CD4-positive, alpha-beta T cell treated with Interleukin-6 at 100 ng/mL for 8 hours (primary cell): Measurements from ENCODE around the gene RAMP1.
"Not testable (repeated sequence)": the region's sequence is repeated elsewhere in the genome, so short reads cannot be mapped to it uniquely, and the experiment has no call there.

ENCODE experiments used
- DNase-seq: peaks from one replicate; pipeline ENCODE4 v3.0.0-alpha.2; 2020; ENCODE audit warnings: mixed read lengths, low spot score

RAMP1 gene

DNA sequence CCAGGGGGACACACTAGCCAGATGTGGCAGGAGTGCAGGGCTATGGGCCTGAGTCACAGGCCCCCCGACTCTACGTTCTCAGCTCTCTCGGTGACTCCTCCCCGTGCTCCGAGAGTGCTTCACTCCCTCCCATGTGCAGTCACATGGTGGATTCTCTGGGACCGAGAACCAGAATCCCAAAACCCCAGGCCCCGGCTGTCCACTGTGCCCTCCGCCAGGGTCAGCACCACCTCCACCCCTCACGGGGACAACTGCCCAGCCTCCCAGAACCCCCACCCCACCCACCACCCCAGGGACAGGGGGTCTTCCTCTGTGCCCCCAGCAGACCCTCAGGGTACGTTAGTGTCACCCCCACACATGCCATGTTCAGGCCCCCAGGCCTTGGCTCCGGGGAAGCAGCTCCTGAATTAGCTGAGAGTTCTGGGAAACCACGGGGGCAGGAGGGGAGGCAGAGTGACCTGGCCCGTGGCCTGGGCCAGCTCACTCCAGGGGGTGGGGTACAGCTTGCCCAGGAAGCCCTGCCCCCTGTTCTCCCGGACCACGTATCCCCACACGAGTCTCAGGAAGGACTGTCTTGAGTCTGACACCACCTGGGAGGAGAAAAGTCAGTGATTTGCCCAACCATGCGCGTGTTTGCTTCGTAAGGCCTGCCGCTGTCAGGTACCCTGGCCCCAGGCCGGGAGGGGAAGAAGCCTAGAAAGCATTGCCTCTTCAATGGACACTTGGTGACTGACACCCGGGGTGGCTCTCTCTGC is 4.4 kb downstream of the RAMP1 start:
- DNase-seq = no peak

DNA sequence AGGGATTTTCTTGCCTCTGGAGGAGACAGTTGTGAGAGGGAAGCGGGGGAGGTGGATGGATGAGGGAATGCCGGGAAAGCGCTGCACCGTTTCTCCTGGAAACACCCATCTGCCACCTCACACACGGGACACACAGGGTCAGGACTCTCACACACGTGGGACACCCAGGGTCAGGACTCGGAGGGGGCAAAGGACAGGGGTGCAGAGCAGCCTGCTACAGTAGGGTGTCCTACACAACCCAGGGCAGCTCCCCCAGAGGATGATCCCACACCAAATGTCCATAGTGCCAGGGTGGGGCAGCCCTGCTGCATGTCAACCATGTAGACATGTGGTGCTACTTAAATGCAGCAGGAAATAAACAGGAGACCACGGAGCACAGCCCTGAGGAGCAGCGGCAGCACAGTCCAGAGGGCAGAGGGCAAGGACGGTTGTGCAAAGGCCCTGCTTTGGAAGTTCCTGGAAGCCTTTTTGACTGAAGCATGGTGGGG is 5.1 kb downstream of the RAMP1 start:
- DNase-seq = no peak

DNA sequence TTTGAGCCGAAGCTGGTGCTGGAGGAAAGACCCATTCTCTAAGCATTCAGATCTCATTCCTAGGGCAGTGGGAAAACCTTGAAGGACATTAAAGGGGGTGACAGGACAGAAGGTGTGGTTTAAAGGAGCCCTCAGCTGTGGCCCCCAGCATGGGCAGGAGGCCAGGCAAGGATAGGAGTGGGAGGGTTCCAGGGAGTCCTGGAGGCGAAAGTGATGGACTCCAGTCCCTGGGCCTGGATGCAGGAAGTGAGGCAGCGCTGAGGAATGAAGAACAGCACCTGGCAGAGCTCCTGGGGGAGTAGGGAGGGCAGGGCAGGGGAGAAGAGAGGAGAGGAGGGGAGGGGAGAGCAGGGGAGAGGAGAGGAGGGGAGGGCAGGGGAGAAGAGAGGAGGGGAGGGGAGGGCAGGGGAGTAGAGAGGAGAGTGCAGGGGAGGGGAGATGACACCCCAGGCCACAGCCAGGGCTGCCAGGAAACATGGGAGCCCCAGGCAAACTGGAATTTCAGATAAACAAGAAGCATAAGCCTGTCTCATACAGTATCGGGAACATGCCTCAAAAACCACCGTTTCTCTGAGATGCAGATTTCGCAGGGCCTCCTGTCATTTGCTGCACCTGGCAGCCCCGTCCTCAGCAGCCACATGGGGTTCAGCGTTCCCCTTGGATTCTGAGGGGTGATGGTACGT is 5.7 kb downstream of the RAMP1 start:
- no peak for DNase-seq

DNA sequence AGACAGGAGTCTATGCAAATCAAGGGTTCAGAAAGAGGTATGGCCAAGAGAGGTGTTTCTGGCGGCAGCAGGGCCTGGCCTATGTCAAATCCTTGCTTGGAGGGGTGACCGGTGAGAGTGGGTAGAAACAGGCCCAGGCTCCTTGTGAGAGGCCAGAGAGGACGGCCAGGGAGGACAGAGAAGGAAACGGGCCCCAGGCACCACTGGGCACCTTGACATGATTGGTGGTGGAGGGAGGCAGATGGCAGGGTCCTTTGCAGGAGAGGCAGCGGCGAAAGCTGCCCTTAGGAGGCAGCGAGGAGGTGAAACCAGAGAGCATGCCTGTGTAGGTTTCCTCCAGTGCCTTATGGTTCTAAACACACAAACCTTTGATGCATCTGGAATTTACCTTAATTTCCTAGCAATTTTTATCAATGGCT is 6.2 kb downstream of the RAMP1 start:
- no peak for DNase-seq

DNA sequence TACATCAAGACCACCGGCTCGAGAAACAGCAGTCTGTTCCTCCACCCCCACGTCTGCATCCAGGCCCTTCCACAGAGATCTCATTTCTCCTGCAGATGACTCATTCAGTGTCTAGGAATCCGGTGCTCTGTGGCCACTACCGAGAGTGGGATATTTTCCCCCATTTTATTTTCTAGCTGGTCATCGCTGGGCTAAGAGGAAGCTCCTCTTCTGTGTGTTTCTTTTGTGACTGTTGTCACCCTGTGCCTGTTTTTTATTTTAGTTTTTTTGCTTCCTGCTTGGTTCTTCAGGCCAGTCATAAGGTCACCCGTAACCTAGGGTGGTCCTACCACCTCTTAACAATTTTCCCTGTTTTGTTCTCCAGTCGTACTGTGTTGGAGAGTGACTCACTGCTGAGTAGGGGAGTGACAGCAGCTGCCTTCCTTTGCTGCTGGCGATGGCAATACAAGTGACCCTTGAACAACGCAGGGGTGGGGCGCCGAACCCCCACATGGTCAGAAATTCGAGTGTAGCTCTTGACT is 6.7 kb downstream of the RAMP1 start:
- DNase-seq = no peak

DNA sequence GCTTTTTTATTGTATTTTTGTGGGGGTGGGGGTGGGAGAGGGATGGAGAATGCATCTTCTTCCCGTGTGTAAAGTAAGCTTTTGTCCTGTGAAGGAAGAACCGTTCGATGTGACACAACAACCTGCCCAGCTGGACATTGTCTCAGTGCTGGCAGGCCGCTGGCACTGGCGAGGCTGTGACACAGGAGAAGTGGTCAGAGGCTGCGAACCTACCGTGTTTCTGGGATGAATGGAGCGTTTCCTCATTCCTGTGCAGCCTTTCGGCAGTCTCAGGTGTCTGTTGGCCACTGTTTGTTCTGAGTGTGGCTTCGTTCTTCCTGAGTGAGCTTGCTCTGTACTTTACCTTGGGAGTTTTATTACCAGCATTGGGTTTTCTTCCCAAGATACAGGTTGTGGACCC is 8.0 kb downstream of the RAMP1 start:
- no peak for DNase-seq

DNA sequence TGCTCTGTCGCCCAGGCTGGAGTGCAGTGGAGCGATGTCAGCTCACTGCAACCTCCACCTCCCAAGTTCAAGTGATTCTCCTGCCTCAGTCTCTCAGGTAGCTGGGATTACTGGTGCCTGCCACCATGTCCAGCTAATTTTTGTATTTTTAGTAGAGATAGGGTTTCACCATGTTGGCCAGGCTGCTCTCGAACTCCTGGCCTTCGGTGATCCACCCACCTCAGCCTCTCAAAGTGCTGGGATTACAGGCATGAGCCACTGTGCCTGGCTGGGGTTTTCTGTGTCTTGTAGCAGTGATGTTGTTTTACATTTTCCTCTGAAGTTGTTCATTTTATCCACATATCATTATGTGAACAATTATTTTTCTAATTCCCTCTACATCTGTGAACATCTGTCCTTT is 8.7 kb downstream of the RAMP1 start:
- not testable (repeated sequence) for DNase-seq

DNA sequence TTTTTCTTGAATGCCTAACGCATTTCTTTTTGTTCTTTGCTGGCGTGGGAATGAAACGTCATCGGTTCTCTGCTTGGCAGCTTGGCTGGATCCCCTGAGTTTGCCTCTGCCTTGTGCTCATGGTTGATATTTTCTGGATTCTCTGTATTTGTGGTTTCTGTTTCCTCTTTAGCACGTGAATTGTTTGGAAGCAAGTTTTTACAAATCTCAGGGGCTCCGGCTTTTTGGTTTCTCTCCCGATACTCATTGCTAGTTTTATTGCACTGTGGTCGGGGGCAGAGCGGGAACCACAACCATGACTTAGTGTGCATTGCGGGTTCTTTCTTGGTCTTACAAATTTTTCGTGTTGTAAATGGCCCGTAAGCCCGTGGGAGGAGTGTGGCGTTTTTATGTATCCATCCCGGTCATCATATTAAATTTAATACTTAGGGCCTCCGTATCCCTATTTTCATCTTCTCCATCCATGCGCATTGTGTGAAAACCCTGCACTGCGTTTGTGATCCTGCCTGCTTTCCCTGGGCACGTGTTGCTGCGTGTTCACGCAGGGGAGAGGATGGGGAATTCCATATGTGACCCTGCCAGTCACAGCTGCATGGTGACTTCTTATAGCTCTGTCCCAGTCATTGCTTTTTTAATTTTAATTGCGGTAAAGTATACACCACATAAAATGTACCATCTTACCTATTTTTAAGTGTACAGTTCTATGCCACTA is 9.4 kb downstream of the RAMP1 start:
- no peak for DNase-seq

DNA sequence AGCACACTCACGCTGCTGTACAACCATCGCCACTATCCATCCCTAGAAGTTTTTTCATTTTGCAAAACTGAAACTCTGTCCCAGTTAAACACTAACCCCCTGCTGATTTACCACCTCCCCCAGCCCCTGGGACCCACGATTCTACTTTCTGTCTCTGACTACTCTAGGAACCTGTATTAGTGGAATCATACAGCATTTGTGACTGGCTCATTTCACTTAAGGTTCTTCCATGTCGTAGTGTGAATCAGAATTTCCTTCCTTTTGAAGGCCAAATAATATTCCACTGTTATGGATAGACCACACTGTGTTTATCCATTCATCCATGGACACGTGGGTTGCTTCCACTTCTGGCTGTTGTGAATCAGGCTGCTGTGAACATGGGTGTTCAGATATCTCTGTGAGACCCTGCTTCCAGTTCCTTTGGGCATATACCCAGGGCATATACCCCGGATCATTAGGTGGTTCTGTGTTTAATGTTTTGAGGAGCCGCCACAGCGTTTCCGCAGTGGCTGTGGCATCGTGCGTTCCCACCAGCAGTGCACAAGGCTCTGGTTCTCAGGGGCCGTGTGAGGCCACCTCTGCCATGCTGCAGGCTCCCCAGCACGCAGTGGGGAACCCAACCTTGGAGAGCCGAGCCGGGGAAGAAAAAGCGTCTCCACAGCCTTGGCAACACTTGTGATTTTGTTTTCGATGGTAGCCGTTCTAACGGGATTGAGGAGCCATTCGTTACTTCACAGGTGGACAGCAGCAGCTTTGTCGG is 10.1 kb downstream of the RAMP1 start:
- DNase-seq = no peak

DNA sequence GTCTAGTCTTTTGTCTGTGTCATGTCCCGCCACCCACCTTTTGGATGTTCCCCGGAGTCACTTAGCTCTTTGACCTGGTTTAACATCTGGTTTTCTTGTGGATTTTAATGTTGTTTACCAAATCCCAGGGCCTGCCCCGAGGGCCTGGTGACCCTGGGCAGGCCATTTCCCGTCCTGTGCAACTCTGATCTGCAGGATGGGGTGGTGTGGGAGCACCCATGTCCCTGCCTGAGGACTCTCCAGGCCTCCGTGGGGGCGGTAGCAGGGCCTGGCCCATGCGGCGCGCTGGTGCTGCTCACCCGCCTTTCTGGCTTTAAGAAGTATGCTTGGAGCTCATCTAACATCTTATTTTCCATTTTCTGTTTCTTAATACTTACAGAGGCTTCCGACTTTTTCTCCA is 10.7 kb downstream of the RAMP1 start:
- no peak for DNase-seq

DNA sequence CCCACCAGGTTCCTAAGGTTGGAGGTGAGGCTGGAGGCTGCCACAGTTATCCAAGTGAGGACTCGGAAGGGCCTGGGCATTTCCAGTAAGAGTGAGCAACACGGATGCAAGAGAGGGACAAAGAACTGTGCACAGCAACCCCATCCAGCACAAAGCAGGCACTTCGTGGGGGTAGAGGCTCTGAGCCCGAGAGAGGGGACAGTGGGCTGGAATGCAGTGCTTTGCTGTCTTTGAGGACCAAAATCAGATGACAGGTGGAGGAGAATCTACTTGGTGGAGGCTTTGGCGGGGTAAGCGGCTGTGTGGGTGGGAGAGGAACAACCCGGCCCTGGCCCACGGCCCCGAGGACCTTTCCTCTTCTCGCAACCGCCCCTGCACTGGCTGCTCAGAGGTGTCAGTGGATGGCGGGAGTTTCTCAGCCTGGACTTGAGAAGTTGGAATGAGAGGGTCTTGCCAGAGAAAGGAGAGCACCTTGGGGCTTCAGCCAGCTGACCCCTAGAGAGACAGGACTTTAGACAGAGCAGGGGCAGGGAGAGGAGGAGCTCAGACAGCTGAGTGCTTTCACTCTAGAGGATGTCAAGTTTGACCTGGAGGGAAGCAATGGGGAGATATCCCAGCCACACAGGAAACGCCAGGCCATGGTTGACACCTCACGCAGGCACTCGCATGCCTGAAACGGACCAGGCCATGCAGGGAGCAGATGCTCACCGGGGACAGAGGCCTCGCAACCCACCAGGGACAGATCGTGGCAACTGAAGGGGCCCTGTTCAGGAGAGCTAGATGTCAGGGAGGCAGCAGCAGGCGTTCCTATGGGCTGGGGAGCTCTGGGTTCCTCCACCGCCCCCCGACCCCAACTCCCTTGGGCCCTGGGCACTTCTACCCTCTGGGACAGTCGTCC is 11.6 kb downstream of the RAMP1 start:
- no peak for DNase-seq

DNA sequence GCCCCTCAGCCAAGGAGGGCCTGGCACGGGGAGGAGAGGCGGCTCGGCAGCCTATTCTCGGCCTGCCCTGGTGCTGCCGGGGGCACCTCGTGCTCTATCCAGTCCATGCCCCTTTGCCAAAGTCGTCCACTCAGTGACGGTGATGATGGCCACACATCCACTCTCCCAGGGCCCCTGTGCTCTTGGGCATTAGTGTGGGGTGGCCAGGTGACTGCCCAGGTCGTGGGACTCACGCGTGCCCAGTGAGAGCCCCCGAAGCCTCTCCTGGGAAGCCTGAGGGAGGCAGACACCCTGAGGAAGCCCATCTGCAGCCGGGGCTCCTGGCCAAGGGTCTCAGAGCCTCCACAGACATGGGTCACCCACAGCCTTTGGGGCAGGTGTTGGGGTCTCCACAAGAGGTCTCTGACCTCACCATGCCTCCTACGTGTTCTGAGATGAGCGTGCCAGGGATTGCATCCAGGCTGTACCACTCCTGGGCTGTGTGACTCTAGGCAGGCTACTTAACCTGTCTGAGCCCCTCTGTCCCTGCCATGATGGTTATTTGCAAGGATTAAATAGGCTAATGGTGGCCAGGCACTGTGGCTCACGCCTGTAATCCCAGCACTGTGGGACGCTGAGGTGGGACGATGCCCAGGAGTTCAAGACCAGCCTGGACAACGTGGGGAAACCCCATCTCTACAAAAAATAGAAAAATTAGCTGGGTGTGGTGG is 12.9 kb downstream of the RAMP1 start:
- no peak for DNase-seq

DNA sequence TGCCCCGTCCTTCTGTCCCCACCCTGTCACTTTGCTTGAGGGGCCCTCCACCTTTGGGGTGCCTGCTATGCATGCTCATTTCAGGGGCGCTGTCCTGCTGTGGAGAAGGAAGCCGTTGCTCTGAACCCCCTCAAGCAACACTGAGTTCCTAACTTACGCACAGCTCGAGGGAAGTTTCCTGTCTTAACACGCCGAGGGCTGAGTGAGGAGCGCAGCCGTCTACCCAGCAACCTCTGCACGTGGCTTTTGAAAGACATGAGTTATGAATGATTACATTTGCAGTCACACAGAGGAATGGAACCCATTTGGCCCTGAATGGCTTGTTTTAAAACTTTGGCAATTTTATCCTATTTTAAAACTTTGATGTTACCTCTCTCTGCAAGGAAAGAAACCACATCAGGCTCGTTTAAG is 14.0 kb downstream of the RAMP1 start:
- DNase-seq = no peak

DNA sequence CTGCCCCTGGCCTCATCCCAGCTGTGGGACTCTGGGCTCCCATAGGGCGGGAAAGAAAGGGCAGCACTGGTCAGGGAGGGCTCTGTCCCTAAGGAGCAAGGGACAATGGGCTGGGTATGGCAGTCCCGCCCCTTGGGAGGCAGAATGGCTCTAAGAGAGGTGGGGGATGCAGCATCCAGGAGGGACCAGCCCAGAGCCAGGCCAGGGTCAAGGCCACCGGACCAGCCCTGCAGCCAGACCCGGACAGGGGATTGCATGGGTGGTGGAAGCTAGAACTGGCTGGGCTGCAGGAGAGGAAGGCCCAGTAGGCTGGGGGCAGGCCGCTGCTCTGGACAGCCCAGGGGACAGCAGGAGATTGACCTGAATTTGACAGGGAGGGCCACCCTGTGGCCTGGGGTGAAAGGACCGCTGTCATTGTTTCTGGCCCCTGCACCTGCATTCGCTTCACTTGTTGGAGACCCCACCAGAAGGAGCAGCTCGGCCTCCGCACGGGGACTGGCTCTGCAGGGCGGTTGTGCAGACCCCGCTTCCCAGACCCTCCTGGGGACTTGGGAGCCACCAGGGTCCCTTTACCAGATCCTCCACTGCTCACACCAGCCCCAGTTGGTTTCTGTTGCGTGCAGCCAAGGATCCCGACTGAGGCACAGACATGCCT is 14.6 kb downstream of the RAMP1 start:
- no peak for DNase-seq

DNA sequence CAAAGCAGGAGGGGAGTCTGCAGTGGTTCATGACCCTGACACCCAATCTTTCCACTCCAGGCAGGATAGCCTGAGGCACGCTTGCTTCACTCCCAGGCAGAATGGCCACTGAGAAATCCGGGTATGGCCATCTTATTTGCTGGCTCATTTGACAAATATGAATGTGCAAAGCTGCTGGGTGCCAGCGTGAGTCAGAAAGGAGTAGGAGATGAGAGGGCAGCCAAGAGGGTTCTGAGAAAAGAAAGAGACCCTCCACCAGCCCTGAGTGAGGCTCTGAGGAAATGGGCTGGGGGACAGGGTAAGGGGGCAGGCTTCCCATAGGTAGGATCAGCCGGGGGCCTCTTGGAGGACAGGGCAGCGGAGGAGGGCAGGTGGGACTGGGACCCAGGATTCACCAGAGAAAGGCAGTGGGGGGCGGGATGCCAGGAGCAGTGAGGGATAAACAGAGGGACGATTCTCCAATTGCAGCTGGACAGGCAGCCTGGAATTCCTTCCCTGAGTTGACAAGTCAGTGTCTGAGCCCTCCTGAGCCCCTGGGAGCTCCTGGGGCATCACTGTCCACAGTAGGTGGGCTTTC is 15.2 kb downstream of the RAMP1 start:
- DNase-seq = no peak

DNA sequence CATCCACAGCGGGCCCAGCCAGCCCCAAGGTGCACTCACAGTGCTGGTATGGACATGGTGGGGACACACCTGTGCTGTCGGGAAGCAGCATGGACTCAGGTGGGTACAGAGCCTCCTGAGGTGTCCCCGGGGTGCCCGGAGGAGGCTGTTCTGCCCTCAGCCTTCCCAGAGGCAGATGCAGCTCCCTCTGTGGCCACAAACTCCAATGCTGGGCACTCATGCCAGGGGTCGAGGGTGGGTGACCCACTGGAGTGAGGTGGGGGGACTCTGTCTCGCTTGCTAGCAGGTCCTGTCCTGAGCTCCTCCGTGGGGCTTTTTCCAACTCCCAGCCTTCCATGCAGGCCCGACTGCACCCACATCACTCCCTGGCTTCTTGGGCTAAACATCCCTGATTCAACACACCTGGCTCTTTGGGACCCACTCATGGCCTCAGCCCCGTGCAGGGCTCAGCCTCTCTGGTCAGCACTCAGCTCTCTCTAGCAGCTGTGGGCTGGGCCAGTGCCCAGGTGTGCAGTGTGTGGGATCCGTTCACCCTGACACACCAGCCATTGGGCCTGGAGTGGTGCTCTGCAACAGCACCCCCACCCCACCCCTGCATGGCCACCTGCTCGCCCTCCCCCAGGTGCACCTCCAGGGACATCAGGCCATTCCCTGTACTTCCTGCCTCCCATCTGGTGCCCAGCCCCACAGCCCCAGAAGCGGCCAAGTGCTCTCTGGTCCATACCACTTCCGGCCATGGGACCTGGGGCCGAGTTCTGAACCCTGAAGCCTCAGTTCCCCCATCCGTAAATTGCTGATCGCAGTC is 16.0 kb downstream of the RAMP1 start:
- DNase-seq = no peak

DNA sequence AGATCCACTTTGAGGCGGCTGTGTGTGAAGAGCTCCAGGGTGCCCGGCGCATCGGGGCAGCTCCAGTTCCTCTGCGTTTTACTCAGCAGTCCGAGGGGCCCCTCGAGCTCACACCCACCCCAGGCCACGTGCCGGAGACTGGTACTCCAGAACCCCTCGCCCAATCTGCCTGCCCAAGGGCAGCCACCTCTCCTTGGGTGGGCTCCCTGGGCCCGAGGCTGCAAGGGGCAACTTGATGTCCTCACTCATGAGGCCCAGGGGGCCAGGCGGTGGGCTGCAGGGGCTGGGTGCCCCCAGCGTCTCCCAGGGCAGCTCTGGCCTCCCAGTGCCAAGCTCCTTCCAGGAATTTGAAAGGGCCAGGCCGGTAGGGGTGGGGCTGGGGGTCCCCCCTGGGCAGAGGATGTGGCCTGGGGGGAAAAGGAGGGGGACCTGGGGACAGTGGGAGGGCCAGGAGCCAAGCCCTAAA is 16.7 kb downstream of the RAMP1 start:
- DNase-seq = no peak

DNA sequence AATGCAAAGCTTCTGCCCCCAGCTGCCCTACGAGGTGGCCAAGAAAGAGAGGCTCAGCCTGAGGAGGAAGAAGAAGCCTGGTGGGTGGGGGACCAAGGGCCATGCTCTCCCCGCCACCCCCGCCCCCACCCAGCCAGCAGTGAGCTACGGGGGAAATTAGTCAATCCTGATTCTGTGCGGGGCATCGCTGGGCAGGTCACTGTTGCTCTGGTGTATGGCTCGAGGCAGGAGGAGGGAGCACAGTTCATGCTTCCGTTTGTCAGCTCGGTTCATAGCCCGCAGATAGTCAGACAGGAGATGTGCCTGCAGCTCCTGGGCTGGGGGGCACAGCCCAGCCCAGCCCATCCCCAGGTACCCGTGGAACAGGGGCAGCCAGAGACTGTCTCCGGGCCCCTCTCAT is 17.1 kb downstream of the RAMP1 start:
- DNase-seq = no peak
